ENCODE data around the gene LINGO3.
"Not testable (repeated sequence)": the region's sequence is repeated elsewhere in the genome, so short reads cannot be mapped to it uniquely, and the experiment has no call there.

Gene LINGO3, protein sequence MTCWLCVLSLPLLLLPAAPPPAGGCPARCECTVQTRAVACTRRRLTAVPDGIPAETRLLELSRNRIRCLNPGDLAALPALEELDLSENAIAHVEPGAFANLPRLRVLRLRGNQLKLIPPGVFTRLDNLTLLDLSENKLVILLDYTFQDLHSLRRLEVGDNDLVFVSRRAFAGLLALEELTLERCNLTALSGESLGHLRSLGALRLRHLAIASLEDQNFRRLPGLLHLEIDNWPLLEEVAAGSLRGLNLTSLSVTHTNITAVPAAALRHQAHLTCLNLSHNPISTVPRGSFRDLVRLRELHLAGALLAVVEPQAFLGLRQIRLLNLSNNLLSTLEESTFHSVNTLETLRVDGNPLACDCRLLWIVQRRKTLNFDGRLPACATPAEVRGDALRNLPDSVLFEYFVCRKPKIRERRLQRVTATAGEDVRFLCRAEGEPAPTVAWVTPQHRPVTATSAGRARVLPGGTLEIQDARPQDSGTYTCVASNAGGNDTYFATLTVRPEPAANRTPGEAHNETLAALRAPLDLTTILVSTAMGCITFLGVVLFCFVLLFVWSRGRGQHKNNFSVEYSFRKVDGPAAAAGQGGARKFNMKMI

DNA sequence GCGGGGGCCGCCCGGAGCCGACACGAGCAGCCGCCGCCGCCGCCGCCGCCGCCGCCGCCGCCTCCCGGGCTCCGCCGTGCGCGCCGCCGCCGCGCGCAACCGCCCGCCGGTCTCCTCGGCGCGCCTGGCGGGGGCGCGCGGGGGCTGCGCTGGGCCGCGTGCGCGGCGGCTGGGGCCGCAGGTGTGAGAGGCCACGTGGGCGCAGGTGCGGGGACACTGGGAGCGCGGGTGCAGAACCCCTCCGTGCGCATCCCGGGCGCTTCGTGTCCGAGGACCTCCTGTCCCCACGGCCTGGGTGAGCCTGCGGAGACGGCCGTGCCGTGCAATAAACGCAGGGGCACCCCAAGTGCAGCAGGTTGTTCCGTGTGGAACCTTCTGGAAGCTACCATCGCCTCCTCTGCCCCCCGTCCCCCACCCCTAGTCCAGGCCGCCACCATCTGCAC lies at the start of gene LINGO3:
Gene LINGO3 (minus strand): TSS at position 41 of the 443 bp plus-strand sequence. CDS start 16,378 bp downstream, outside the sequence.
- DNase-seq (ENCODE audit: low read depth), result no peak

DNA sequence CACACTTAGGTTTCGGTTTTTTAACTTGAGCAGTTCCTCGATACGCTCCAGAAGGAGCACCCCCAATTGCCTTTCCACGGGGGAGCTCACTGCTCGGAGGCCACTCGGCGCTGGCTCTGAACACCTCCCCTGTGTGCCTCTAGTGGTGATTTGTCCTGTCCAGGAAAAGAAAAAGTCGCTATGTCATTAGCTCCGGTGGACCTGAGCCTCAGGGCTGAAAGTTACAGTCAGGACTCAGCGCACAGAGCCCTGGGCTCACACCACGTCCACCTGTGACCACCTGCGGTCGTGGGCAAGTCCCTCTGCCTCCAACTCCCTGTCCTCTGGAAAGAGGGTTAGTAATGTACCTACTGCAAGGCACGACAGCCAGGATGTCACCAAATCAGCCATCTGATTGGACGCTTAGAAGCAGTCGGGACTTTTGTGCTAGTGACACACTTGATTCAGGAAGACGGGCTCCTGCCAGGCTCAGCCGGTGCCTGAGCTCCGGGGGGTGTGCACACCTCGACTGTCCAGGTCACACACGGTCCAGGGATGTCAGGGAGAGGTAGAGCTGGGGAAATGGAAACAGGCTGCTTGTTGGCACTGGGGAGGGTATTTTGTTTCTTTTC lies 48.2 kb upstream of the LINGO3 start:
- no peak for DNase-seq (ENCODE audit: low read depth)

DNA sequence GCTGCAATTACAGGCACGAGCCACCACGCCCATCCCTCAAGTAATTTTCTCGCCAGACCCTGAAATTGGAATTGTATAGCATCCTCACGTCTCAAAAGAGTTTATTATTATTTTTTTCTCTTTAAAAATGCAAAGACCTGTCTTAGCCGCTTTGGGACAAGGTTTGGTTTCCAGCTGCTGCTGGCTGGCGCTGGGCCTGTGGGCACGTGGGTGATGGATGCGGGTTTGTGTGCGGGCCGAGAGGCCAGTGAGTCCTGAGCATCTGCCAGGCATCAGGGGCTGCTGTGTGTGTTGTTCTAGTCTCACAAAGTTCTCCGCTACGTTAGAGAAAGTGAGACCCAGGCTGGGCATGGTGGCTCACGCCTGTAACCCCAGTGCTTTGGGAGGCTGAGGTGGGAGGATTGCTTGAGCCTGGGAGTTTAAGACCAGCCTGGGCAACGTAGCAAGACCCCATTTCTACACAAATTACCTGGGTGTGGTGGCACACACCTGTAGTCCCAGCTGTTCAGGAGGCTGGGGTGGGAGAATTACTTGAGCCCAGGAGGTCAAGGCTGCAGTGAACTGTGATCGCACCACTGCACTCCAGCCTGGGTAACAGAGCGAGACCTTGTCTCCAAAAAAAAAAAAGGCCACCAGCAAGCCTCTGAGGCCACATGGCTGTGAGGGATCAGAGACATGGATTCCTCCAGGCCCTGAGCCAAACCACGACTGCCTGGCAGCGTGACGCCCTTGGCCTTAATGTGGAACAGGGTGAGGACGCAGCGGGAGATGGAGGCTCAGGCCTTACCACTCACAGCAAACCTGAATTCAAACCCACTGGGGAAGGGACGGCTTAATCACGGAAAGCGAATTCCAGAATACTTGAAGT lies 47.4 kb upstream of the LINGO3 start:
- no peak for DNase-seq (ENCODE audit: low read depth)

DNA sequence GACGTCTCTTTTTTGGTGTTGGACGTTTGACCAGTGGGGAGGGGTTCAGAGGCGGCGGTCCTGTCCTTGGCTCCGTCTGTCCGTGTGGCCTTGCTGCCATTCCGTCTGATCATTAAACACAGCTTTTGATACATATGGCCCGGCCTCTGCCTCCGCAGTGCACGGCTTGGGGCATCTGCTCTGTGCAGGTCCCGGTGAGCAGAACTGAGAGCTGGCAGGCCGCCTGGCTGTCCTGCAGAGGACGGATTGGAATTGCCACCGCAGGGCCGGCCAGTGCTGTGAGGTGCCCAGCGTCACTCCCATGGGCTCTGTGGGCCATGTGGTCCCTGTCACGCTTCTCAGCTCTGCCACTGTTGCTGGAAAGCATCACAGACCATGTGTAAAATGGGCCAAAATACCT lies 46.7 kb upstream of the LINGO3 start:
- no peak for DNase-seq (ENCODE audit: low read depth)

DNA sequence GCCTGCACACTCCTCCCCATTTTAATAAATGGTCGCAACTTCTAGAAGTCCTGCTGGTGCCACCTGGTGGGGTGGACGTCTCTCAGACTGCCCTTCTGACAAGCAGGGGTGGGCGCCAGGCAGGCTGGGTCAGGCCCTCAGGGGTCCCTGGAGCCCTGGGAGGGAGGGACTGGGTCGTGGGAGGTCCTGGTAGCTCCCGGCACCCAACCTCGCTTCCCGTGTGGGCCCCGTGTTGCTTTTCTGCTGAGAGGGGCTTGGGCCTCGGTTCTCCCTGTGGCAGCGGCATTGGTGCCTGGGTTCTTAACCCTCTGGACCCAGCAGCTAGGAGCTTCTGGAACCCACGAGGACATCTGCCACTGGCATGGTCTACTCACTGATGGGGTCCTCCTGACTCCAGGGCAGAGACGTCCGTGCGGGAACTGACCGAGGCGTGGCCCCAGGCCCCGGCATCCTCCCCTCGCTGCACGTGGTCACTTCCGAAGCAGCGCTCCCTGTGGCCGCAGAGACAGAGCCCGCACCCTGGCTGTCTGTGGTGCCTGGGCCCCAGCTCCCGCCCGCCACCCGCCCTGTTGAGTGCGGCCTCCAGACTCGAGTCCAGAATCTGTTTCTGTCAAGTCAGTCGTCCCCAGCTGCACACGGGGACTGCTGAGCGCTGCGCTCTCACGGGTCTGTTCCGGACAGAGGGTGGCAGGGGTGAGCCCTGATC lies 46.1 kb upstream of the LINGO3 start:
- no peak for DNase-seq (ENCODE audit: low read depth)

DNA sequence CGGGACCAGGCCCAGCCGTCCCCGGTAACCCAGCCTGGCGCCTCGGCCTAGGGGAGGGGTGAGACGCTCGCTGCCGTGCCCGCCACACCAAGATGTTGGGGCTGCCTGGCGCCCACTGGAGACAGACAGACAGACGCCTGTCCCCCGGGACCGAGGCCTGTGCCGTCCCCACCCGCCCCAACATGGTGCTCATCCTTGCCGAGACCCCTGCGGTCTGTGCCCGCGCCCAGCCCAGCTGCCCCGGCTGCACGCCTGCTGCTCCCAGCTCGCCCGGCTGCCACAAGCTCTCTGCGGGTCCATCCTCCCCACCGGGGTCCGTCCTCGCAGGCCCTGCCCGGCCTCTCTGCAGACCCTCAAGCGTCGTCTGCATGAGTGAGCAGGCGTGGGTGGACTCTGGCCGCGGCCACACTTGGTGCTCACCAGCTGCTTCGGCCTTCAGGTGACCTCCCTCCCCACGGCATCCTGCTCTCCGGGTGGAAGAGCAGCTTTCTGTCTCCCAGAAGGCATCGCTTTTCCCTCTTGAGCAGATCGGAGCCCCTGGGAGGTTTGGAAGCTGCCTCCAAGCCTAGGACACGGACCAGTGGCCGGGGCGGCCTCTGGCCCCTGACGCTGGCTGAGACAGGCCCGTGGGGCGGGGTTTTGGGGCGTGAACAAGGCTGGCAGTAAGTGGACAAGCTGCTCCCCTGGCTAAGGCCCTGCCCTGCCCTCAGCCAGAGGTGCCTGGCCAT lies 45.4 kb upstream of the LINGO3 start:
- no peak for DNase-seq (ENCODE audit: low read depth)

DNA sequence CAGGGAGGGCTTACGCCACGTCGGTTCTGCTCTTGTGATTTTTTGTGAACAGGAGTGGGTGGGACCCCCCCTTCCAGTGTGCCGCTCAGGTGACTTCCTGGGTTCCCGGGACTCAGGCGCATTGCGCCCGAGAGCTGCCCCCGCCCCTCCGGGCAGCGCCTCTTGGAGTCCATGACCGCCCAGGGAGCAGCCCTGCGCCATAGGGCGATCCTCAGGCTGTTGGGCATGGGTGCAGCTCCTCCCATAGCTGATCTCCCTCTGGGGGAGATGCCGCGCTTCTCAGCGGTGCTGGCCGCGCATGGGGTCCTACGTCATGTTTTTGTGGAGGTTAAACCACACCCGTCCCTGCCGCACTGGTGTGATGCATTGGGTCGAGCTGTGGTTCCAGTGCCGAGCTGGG lies 44.2 kb upstream of the LINGO3 start:
- no peak for DNase-seq (ENCODE audit: low read depth)

DNA sequence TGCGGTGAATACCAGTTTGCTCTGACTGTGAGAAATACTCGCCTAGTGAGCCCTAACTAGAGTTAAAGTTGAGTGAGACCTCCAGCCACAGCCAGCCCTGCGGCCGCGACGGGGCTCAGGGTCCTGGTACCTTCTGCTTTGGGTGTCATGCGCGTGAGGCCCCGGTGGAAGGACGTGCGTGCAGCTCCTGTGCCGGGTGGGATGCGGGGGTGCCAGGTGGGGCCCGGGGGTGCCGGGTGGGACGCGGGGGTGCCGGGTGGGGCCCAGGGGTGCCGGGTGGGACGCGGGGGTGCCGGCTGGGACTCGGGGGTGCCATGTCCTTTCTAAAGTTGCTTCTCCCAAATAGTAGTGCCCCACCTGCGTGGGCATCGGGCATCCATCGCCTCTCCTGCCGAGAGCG lies 43.6 kb upstream of the LINGO3 start:
- DNase-seq (ENCODE audit: low read depth), result no peak

DNA sequence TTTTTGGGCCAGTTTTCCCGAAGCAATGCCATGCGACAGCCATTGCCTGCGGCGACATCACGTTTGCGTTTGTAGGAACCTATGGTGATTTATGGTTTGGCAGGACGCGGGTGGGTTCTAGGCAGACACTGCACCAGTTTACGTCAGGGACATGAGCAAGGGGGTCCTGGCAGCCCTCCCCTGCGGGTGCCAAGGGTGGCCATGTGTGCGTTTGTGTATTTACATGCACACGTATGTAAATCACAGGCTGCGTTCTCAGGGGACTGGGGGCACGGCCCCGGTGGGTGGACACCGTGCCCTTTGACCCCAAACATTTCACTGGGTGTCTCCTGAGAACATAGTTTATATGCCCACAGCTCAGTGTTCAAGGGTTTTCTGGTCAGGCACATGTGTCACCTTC lies 42.7 kb upstream of the LINGO3 start:
- no peak for DNase-seq (ENCODE audit: low read depth)

DNA sequence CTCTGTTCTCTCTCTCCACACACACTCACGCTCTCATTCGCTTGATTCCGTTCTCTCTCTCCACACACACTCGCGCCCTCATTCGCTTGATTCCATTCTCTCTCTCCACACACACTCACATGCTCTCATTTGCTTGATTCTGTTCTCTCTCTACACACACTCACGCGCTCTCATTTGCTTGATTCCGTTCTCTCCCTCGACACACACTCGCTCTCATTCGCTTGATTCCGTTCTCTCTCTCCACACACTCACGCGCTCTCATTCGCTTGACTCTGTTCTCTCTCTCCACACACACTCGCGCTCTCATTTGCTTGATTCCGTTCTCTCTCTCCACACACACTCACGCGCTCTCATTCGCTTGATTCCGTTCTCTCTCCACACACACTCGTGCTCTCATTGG lies 41.9 kb upstream of the LINGO3 start:
- not testable (repeated sequence) for DNase-seq (ENCODE audit: low read depth)

DNA sequence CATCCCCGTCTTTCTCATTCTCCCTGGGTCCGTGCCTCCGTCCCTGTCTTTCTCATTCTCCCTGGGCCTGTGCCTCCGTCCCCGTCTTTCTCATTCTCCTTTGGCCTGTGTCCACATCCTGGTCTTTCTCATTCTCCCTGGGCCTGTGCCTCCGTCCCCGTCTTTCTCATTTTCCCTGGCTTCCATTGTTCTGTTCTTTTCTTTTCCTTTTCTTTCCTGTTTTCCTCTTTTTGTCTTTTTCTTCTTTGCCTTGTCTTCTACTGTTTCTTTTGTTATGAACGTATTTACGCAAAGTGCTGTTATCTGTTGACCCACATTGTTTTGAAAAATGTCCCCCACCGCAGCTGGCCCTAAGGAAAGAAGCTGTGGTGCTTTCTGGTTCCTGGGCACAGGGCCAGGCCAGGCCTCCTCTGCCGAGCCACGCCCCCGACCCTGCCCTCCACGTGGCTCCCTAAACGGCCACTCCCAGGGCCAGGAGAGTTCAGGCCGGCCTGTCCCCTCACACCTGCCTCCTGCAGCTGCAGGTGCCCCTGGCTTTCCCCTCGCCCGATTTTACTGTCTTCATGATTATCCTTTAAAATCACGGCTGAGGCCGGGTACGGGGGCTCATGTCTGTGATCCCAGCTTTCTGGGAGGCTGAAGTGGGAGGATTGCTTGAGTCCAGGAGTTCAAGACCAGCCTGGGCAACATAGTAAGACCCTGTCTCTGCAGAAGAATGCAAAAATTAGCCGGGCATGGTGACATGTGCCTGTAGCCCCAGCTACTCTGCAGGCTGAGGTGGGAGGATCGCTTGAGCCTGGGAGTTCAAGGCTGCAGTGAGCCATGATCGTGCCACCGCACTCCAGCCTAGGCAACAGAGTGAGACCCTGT lies 38.1 kb upstream of the LINGO3 start:
- DNase-seq (ENCODE audit: low read depth), result no peak

DNA sequence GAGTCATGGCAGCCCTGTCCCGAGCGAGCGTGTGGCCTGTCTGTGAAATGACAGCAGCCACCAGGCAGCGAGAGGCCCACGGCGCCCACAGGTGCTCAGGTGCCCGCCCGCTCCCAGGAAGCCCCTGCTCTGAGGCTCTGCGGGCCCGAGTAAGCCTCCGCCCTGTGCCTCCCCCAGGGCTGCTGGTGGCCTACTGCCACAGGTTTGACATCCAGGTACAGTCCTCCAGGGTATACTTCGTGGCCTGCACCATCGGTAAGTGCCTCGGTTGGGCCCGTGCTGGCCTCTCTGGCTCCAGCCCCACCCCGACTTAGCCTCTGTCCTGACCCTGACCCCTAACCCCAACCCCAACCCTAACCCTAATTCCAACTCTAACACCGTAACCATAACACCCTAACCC lies 37.1 kb upstream of the LINGO3 start:
- no peak for DNase-seq (ENCODE audit: low read depth)

DNA sequence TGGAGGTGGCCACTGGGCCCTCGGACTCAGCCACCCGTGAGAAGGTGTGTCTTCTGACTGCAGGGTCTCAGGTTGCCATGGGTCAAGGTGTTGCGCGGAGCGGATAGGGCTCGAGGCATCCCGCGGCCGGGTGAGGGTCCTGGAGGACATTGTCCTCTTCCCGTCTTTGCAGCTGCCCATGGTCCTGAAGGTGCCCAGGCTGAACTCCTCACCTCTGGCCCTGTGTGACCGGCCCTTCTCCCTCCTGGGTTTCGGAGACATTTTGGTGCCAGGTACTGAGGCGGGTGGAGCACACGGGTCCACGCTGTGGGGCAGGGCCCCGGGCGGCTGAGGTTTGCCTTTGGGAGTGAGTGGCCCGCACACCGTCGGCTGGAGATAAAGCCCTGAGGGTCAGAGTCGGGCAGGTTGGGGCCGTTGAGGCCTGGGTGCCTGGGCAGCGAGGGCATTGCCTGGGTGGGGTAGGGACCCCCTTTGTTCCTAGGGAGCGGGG lies 36.5 kb upstream of the LINGO3 start:
- DNase-seq (ENCODE audit: low read depth), result no peak

DNA sequence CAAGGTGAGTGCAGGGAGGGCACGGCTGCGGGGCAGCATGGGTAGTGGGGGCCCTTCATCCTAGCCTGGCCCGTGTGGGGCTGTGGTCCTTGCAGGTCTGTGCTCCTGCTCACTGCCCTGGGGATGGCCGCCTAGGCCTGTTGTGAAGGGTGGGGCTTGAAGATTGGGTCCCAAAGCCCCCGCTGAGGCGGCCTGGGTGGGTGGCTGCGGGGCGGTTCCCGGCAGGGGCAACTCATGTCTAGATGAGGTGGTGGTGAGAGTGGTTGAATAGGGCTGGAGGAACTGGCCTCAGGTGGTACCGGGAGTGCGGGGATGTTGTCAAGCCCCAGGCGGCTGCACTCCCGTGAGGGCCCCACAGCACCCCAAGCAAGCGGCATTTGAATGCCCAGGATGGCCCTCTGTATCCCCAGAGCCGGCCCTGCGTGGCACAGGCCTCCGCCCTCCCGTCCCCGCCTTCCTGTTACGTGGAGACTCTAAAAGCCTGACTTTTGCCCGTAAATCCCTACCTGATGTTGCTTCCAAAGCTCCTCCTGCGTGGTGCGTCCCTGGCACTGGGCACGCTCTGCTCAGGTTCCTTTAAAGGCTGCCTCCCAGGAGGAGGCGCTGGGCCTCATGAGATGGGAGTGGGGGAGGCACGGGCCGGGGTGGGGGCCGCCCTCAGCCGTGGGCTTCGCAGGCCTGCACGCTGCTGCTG lies 35.5 kb upstream of the LINGO3 start:
- DNase-seq (ENCODE audit: low read depth), result no peak

DNA sequence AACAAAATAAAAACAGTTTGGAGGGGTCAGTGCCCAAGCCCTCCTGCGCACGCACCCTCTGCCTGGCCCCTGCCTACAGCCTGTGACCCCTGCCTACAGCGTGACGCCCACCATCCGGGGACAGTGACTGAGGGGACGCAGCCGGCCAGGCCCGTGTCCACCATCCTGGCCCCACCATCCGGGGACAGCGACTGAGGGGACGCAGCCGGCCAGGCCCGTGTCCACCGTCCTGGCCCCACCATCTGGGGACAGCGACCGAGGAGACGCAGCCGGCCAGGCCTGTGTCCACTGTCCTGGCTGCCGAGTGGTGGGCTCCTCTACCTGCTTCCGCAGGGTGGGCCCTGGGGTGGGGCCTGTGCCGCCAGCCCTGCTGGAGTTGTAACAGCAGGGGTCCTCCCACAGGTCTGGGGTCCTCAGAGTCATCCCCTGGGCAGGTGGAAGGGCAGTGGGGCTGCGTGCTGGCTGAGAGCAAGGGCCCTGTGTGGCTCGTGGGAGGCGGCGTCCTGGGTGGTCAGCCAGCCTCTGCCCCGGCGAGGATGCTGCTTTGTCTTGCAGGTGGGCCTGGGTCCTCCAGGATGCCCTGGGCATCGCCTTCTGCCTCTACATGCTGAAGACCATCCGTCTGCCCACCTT lies 34.8 kb upstream of the LINGO3 start:
- no peak for DNase-seq (ENCODE audit: low read depth)

DNA sequence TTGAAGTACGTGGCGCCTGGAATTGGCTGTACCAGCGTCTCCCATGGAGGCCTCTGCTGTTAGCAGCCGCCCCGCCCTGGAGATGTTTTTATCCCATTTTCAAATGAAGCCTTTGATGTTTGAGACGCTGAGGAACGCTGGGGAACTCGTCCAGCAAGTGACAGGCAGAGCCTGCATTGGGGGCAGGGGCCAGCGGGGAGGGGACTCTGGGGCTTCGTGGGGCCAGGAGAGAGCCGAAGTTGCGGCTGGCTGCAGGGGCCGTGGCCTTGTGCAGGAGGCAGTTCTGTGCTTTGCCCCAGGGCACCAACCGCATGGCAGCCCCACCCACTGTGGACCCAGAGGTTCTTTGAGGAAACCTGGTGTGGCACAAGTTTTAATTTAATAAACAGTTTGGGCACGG lies 34.0 kb upstream of the LINGO3 start:
- DNase-seq (ENCODE audit: low read depth), result no peak

DNA sequence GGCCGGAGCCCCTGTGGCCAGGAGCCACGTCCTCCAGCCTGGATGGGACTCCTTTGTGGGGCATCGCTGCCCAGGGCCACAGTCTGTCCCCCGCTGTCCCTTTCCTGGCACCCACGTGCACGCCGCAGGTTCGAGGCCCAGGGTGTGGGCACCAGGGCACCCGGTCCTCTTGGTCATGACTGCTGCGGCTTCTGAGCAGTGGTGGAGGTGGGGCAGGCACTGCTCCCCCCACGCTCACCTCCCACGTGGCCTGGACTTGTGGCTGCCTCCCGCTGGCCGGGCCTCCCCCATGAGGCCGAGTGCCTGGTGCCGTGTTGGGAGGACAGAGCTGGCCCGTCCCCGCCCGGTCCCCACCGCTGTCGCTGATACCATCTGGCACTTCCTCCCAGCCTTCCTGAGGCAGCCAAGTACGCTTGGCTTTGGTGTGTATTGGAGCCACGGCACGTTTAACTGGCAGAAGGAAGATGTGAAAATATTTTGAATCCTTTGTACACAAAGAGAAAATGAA lies 33.3 kb upstream of the LINGO3 start:
- no peak for DNase-seq (ENCODE audit: low read depth)

DNA sequence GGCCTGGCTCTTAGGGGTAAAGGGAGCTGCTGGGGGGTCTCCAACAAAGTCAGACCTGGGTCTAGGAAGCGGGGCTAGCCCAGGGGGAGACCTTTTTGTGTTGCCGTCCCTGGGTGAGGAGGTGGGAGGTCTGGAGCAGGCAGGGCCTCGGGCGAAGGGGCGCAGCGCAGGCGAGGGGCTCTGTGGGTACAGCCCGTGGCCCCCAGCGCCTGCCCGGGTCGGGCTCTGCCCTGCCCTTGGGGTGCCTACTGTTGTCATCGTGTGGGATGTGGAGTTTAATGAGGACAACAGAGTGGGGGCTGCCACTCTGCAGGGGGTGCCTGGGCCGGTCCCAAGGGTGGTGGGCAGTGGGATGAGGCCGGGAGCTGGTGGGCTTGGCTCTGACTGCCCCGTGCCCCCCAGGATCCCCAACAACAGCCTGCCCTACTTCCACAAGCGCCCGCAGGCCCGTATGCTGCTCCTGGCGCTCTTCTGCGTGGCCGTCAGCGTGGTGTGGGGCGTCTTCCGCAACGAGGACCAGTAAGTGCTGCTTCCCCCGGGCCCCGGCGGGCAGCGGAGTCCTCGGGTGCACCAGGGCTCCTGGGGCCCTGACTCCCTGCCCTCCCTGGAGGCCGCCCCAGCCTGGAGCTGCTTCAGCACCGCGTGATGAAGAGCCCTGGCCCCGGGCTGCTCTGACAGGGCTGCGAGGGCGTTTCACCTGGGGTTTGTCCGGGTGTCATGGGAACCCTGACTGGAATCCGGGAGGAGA lies 32.7 kb upstream of the LINGO3 start:
- DNase-seq (ENCODE audit: low read depth), result no peak
